HEK293T (cell line): Measurements from ENCODE around the gene THRB.

ENCODE experiments used
- ARNT ChIP-seq: fragments of 450-650 bp; IDR thresholded peaks from 2 replicates; pipeline ENCODE4 v1.6.1; 2017; ENCODE audit warnings: mild to moderate bottlenecking
- BHLHE40 ChIP-seq: fragments of 450-650 bp; IDR thresholded peaks from 2 replicates; pipeline ENCODE4 v1.6.1; 2016; ENCODE audit warnings: mild to moderate bottlenecking, moderate library complexity, borderline replicate concordance
- ELF4 ChIP-seq: fragments of 450-650 bp; IDR thresholded peaks from 2 replicates; pipeline ENCODE4 v1.6.1; 2017; ENCODE audit warnings: antibody characterized with exemption
- FOXA1 ChIP-seq: fragments of 450-650 bp; IDR thresholded peaks from 2 replicates; pipeline ENCODE4 v1.6.1; 2016; ENCODE audit warnings: mild to moderate bottlenecking
- FOXK2 ChIP-seq: fragments of 450-650 bp; IDR thresholded peaks from 2 replicates; pipeline ENCODE4 v1.6.1; 2016; ENCODE audit warnings: mild to moderate bottlenecking
- FOXM1 ChIP-seq: fragments of 450-650 bp; IDR thresholded peaks from 2 replicates; pipeline ENCODE4 v1.6.1; 2017; ENCODE audit warnings: mild to moderate bottlenecking, borderline replicate concordance
- HDGF ChIP-seq: fragments of 450-650 bp; IDR thresholded peaks from 2 replicates; pipeline ENCODE4 v1.6.1; 2017; ENCODE audit warnings: antibody characterized with exemption, borderline replicate concordance
- L3MBTL2 ChIP-seq: fragments of 450-650 bp; conservative IDR thresholded peaks from 2 replicates; pipeline ENCODE4 v1.6.1; 2016; ENCODE audit warnings: mild to moderate bottlenecking
- LEF1 ChIP-seq: fragments of 450-650 bp; IDR thresholded peaks from 2 replicates; pipeline ENCODE4 v1.6.1; 2017; ENCODE audit warnings: mild to moderate bottlenecking, borderline replicate concordance
- PKNOX1 ChIP-seq: fragments of 450-650 bp; IDR thresholded peaks from 2 replicates; pipeline ENCODE4 v1.6.1; 2016
- SP1 ChIP-seq: fragments of 450-650 bp; IDR thresholded peaks from 2 replicates; pipeline ENCODE4 v1.6.1; 2017
- TARDBP ChIP-seq: fragments of 450-650 bp; IDR thresholded peaks from 2 replicates; pipeline ENCODE4 v1.6.1; 2016
- ZNF384 ChIP-seq: fragments of 450-650 bp; IDR thresholded peaks from 2 replicates; pipeline ENCODE4 v1.6.1; 2016

DNA sequence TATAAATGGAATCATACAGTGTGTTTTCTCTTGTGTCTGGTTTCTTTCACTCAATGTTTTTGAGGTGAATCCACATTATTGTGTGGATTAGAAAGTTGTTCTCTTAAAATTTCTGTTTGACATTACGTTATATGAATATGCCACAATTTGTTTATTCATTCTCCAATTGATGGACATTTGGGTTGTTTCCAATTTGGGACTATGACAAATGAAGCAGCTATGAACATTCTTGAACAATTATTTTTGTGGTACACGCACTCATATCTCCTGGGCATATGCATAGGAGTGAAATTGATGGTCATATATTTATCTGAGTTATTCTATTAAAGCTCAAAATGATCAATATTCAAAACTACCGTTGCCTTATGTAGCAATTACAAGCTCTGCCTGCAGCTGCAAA is 5.3 kb upstream of the THRB start:
- TF ChIP-seq LEF1 (no peak), FOXA1 (no peak), HDGF (no peak), SP1 (no peak), BHLHE40 (no peak), PKNOX1 (no peak), ELF4 (no peak), L3MBTL2 (no peak), FOXM1 (no peak), FOXK2 (no peak), ZNF384 (no peak), TARDBP (no peak), ARNT (no peak)
